Activated gamma-delta T cell (primary cell): ENCODE results near the gene DDX24.

ENCODE experiments used
- DNase-seq: peaks from one replicate; lab custom pipeline; 2025; lab: John Stamatoyannopoulos, UW

DDX24 gene

DNA sequence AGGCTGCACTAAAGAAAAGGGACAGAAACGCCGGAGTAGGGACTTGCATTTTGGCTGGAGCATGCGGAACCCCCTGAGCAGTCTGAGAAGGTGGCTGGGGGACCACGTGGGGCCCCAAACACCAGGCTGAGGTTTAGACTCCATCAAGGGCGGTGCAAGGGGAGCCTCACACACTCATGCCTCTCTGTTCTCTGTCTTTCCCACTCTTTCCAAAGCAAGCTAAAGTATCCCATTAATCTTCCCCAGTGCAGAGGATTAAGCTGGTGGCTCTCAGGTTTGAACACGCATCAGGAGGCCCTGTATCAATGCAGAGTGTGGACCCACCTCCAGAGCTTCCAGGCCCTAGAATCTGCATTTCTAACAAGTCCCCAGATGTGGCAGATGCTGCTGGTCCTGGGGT, 70.4 kb downstream of the DDX24 start:
- no peak for DNase-seq

DNA sequence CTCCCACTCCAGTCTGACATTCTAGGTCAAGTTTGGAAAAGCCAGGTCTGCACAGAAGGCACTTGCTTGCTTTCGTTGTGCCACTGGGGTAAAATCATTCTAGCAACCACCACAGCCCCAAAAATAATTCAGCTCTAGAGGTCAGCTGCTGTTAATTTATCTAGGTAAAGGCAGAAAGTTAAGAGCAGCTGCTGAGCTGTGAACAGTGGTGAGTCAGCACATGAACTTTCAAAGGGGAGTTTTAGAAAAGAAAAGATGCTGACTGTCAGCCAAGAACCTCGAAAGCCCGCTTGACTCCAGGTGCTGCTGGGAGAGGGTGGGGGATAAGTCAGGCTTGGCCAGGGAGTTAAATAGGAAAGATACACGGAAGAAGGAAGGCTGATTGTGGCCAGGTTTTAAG, 71.2 kb downstream of the DDX24 start:
- no peak for DNase-seq

- no peak for DNase-seq
Observed at GRCh38 chr14:94008234-94008633, 72.8 kb downstream of the DDX24 start.

GRCh38 chr14:94005324-94006073, 75.5 kb downstream of the DDX24 start:
- no peak for DNase-seq

GRCh38 chr14:94004015-94004414, 77.0 kb downstream of the DDX24 start:
- DNase-seq, result no peak

- no peak for DNase-seq
Observed at GRCh38 chr14:94003397-94003796, 77.6 kb downstream of the DDX24 start.

DNA sequence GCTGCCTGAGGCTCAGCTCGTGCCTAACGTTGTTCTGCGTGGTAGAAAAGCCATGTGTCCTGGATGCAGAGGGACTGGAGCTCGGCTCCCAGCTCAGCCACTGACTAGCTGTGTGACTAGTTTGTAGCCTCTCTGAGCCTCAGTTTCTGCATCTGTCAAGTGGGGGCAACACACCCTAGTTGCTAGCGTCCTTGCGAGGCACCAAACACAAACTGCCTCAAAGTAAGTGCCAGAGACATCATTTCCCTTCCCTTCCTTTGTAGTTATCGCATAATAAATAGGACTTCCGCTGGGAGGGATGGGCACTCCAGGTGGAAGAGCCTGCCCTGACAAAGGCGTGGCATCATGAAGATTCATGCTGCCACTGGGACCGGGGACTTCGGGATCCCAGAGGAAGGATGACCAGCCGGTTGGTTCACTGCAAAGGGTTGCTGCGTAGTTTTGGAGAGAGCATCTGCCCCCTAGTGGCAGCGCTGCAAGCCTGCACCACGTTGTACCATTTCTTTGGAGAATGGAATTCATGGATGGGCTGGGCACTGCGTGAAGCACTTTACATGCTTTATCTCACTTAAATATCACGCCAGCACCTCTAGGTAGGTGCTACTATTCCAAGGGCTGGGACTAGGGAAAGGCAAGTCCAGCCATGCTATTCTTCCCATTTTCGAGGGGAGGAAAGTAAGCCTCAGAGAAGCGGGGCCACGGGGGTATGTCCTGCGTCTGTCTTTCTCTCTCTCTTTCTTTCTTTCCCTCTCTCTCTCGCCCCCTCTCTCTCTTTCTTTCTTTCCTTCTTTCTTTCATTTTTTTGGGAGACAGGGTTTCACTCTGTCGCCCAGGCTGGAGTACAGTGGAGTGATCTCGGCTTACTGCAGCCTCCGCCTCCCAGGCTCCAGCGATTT, 79.3 kb downstream of the DDX24 start:
- no peak for DNase-seq

DNA sequence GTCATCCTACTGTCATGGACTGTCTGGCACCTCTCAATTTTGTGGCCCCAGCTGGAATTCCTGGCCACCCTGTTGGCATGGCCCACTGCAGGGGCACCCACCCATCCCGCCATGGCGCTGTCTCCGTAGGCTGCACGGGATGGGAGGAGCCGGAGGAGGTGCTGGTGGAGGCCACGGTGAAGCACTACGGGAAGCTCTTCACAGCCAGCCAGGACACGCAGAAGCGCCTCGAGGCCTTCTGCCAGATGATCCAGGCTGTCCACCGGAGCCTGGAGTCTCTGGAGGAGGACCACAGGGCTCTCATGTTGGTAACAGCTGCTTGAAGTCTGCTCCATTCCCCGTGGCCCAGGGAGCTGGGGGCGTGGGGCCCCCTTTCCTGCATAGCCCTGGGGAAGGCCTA, 80.0 kb downstream of the DDX24 start:
- no peak for DNase-seq

DNA sequence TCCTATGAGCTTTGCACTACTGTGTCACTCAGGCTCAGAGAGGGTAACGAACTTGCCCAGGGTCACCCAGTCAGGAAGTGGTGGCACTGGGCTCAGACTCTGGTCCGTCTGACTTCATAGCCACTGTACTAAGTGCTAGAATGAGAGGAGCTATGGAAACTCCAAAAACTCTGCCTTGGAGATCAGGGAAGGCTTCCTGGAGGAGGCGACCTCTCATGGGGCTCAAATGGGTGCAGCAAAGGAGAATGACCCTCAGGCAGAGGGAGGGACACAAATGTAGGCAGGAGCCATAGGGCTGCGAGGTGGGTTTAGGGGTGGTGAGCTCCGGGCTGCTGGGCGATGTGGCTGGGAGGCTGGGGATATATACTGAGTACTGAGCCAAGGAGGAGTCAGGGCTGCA, 80.7 kb downstream of the DDX24 start:
- no peak for DNase-seq

DNA sequence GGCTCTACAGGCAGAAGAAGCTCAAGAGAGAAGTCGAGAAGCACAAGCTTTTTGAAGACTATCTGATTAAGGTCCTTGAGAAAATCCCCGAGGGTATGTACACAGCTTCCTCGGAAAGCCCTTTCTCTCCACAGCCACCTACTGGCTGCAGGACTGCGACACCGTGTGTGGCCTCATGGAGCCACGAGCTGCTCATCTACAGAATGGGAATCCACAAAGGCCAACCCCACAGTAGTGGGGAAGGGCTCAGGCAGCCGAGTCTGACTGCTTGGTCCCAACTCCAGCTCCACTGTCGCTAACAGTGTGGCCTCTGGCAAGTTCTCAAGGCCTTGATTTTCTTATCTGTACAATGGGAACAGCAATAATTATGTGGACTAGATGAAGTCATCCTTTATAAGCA, 81.4 kb downstream of the DDX24 start:
- no peak for DNase-seq

GRCh38 chr14:93998871-93999403, 82.1 kb downstream of the DDX24 start:
- no peak for DNase-seq
